Measurements from ENCODE around the gene ACOT7. TPM values are rescaled to one million over a fixed set of nuclear protein-coding genes. Genes with fewer than 3 reads are reported as not detected.

ACOT7 gene
- total and polyA plus RNA-seq, 10 donors: 10.6 to 31.5 (median 20.3) TPM

GRCh38 chr1:6328696-6329095 lies 64.9 kb downstream of the ACOT7 start:
- 84 to 92% (median 90%) methylated on average over 12 of the region's 12 CpGs for WGBS, 5 donors
- Histone ChIP-seq H3K9me3 (no peaks in the 10 kb centered on the region), H3K4me1 (peaks cover 0 to 23% (median 8%) of the 10 kb centered on the region in 6 donors), H3K4me3 (no peak overlapping the region), H3K27me3 (replicated peaks in 1 of 7) (no peaks in the 10 kb centered on the region), H3K36me3 (peaks cover 0 to 26% (median 10%) of the 10 kb centered on the region in 6 donors), H3K27ac (no peak overlapping the region)
- intact Hi-C loops (cut with DNase I; ENCODE audit: low total_unique reads): no loop called here
- DNase-seq: no peak
- TF ChIP-seq POLR2AphosphoS5 (IDR thresholded peaks at IDR 0.05): no peak
- no peak for TF ChIP-seq CTCF (IDR thresholded peaks at IDR 0.05 in 8 of 11, conservative IDR thresholded peaks at IDR 0.05 in 3 of 11)

GRCh38 chr1:6328091-6328490 lies 65.5 kb downstream of the ACOT7 start:
- peaks cover 0 to 23% (median 10%) of the 10 kb centered on the region in 6 donors for H3K36me3 ChIP-seq
- no peak for DNase-seq
- H3K27ac ChIP-seq: no peak overlapping the region
- no peaks in the 10 kb centered on the region for H3K9me3 ChIP-seq
- TF ChIP-seq CTCF (IDR thresholded peaks at IDR 0.05 in 8 of 11, conservative IDR thresholded peaks at IDR 0.05 in 3 of 11) (no peak), POLR2A (IDR thresholded peaks at IDR 0.05) (no peak), POLR2AphosphoS5 (IDR thresholded peaks at IDR 0.05) (no peak)
- no peaks in the 10 kb centered on the region for H3K27me3 ChIP-seq (replicated peaks in 1 of 7)
- intact Hi-C loops (cut with DNase I; ENCODE audit: low total_unique reads): no loop called here
- WGBS, 5 donors: 89 to 93% (median 92%) methylated on average over 5 of the region's 5 CpGs
- H3K4me1 ChIP-seq: peaks cover 0 to 23% (median 8%) of the 10 kb centered on the region in 6 donors
- no peak overlapping the region for H3K4me3 ChIP-seq

GRCh38 chr1:6325482-6325881 lies 68.1 kb downstream of the ACOT7 start:
- WGBS, 5 donors: 86 to 92% (median 91%) methylated on average over 4 to 7 of the region's 7 CpGs
- H3K4me3 ChIP-seq: no peak overlapping the region
- H3K36me3 ChIP-seq: peaks cover 0 to 22% (median 10%) of the 10 kb centered on the region in 6 donors
- no peak for DNase-seq
- H3K9me3 ChIP-seq: no peaks in the 10 kb centered on the region
- no peaks in the 10 kb centered on the region for H3K27me3 ChIP-seq (replicated peaks in 1 of 7)
- peaks cover 0 to 27% (median 6%) of the 10 kb centered on the region in 6 donors for H3K4me1 ChIP-seq
- no peak overlapping the region for H3K27ac ChIP-seq
- intact Hi-C loops (cut with DNase I; ENCODE audit: low total_unique reads): no loop called here
- TF ChIP-seq POLR2AphosphoS5 (IDR thresholded peaks at IDR 0.05) (no peak), CTCF (IDR thresholded peaks at IDR 0.05 in 8 of 11, conservative IDR thresholded peaks at IDR 0.05 in 3 of 11) (no peak), POLR2A (IDR thresholded peaks at IDR 0.05) (no peak)

- H3K36me3 ChIP-seq: peaks cover 0 to 43% (median 10%) of the 10 kb centered on the region in 6 donors
- peaks cover 0 to 15% (median 0%) of the 10 kb centered on the region in 6 donors for H3K4me1 ChIP-seq
- no peak for DNase-seq
- H3K9me3 ChIP-seq: no peaks in the 10 kb centered on the region
- 80 to 94% (median 91%) methylated on average over 6 to 10 of the region's 10 CpGs for WGBS, 5 donors
- no peak for TF ChIP-seq CTCF (IDR thresholded peaks at IDR 0.05 in 8 of 11, conservative IDR thresholded peaks at IDR 0.05 in 3 of 11)
- no peak for TF ChIP-seq POLR2A (IDR thresholded peaks at IDR 0.05)
- no peak for TF ChIP-seq POLR2AphosphoS5 (IDR thresholded peaks at IDR 0.05)
- H3K27ac ChIP-seq: no peak overlapping the region
- no peaks in the 10 kb centered on the region for H3K27me3 ChIP-seq (replicated peaks in 1 of 7)
- H3K4me3 ChIP-seq: no peak overlapping the region
- intact Hi-C loops (cut with DNase I; ENCODE audit: low total_unique reads): no loop called here
Measured at GRCh38 chr1:6322161-6322560, 71.4 kb downstream of the ACOT7 start.
